NCI-H1417 (cell line): ENCODE results near the gene PPIA.

Experiments used
- DNase-seq, 3 experiments: peaks; one replicate each; lab custom pipeline; 2025; lab: John Stamatoyannopoulos, UW

PPIA gene

GRCh38 chr7:44796504-44797328 is at the start of gene PPIA:
Gene PPIA, plus strand, starts transcription at chr7:44796681. Its CDS starts 44 bp downstream, at chr7:44796725.
- peak; percentile 98 to 99 (median 99) for DNase-seq

GRCh38 chr7:44748045-44748947 is 48.2 kb upstream of the PPIA start, which contains the start of gene ZMIZ2:
Gene ZMIZ2, plus strand, starts transcription at chr7:44748847. Its CDS starts 7,403 bp downstream, at chr7:44756250.
- DNase-seq: peak; percentile 82 to 97 (median 95)

- DNase-seq: peak; percentile 58 to 94 (median 91)
Measured at GRCh38 chr7:44748948-44749731, 47.3 kb upstream of the PPIA start.

GRCh38 chr7:44749992-44750391 is 46.5 kb upstream of the PPIA start:
- DNase-seq: no peak

GRCh38 chr7:44750424-44750823 is 46.1 kb upstream of the PPIA start:
- no peak for DNase-seq

GRCh38 chr7:44750921-44751571 is 45.4 kb upstream of the PPIA start:
- no peak for DNase-seq

GRCh38 chr7:44752822-44753221 is 43.7 kb upstream of the PPIA start:
- DNase-seq: no peak

GRCh38 chr7:44754802-44755697 is 41.4 kb upstream of the PPIA start:
- DNase-seq: no peak

GRCh38 chr7:44755698-44756627 is 40.5 kb upstream of the PPIA start:
- DNase-seq: no peak

GRCh38 chr7:44756904-44757303 is 39.6 kb upstream of the PPIA start:
- DNase-seq: no peak

- no peak for DNase-seq
Measured at GRCh38 chr7:44757311-44757710, 39.2 kb upstream of the PPIA start.

- no peak for DNase-seq
Measured at GRCh38 chr7:44757739-44758138, 38.7 kb upstream of the PPIA start.

GRCh38 chr7:44759246-44759645 is 37.2 kb upstream of the PPIA start:
- no peak for DNase-seq

GRCh38 chr7:44760034-44760580 is 36.4 kb upstream of the PPIA start:
- DNase-seq: no peak

GRCh38 chr7:44761207-44762161 is 35.0 kb upstream of the PPIA start:
- no peak for DNase-seq

- DNase-seq: no peak
Measured at GRCh38 chr7:44762300-44762699, 34.2 kb upstream of the PPIA start.

GRCh38 chr7:44762726-44763522 is 33.6 kb upstream of the PPIA start:
- DNase-seq: no peak
